Neural cell (in vitro differentiated cells): ENCODE measurements around the gene INPP5D. TPM values are rescaled to one million over a fixed set of nuclear protein-coding genes. Genes with fewer than 3 reads are reported as not detected.

Experiments
- H2AFZ ChIP-seq: fragments of 200-600, 300-800 bp; sonication (generic), shearing (Covaris generic); 2 replicates; pipeline ENCODE4 v1.6.0; 2014; ENCODE audit warnings: low read depth, mild to moderate bottlenecking, antibody characterized with exemption, low read length, moderate library complexity
- H3F3A ChIP-seq: fragments of 200-600 bp; shearing (Covaris generic); 2 replicates; pipeline ENCODE4 v1.6.1; 2016; ENCODE audit warnings: mild to moderate bottlenecking, moderate library complexity, mixed read lengths, antibody characterized with exemption, low read length; ENCODE audit not compliant: insufficient read depth, poor library complexity, severe bottlenecking
- H3K27ac ChIP-seq: fragments of 200-600, 300-800 bp; sonication (generic), shearing (Covaris generic); 2 replicates; pipeline ENCODE4 v1.5.1; 2014; ENCODE audit warnings: mild to moderate bottlenecking, low read length, moderate library complexity
- H3K27me3 ChIP-seq: fragments of 300-800, 200-600 bp; sonication (generic), shearing (Covaris generic); 2 replicates; pipeline ENCODE4 v1.6.0; 2014; ENCODE audit warnings: mild to moderate bottlenecking, low read depth, low read length, moderate library complexity; ENCODE audit not compliant: insufficient read depth
- H3K36me3 ChIP-seq: fragments of 300-800, 200-600 bp; sonication (generic), shearing (Covaris generic); 2 replicates; pipeline ENCODE4 v1.5.1; 2014; ENCODE audit warnings: mild to moderate bottlenecking, antibody characterized with exemption, low read length, moderate library complexity; ENCODE audit not compliant: insufficient read depth
- H3K4me2 ChIP-seq: fragments of 300-800, 200-600 bp; sonication (generic), shearing (Covaris generic); 2 replicates; pipeline ENCODE4 v1.6.0; 2014; ENCODE audit warnings: mild to moderate bottlenecking, low read length
- H3K4me3 ChIP-seq: fragments of 300-800, 200-600 bp; sonication (generic), shearing (Covaris generic); 2 replicates; pipeline ENCODE4 v1.5.1; 2014; ENCODE audit warnings: mild to moderate bottlenecking, low read length, moderate library complexity
- H3K79me2 ChIP-seq: fragments of 200-600 bp; shearing (Covaris generic); replicated peaks from 2 replicates; pipeline ENCODE4 v1.6.0; 2014; ENCODE audit warnings: mild to moderate bottlenecking, low read length, moderate library complexity; ENCODE audit not compliant: insufficient read depth
- H3K9ac ChIP-seq: fragments of 300-800, 200-600 bp; sonication (generic), shearing (Covaris generic); 2 replicates; pipeline ENCODE4 v1.6.1; 2016; ENCODE audit warnings: mild to moderate bottlenecking, low read length, mixed read lengths
- H3K9me2 ChIP-seq: fragments of 200-600 bp; shearing (Covaris generic); 2 replicates; pipeline ENCODE4 v1.6.1; 2016; ENCODE audit warnings: mild to moderate bottlenecking, low read length, mixed read lengths; ENCODE audit not compliant: insufficient read depth
- H3K9me3 ChIP-seq: fragments of 200-600, 300-800 bp; sonication (generic), shearing (Covaris generic); 2 replicates; pipeline ENCODE4 v1.6.1; 2016; ENCODE audit warnings: mild to moderate bottlenecking, mixed run types, low read length, moderate library complexity, mixed read lengths
- H4K20me1 ChIP-seq: fragments of 200-600 bp; shearing (Covaris generic); 2 replicates; pipeline ENCODE4 v1.6.1; 2016; ENCODE audit warnings: mild to moderate bottlenecking, mixed run types; ENCODE audit not compliant: insufficient read depth
- EP300 ChIP-seq: fragments of 450-650 bp; conservative IDR thresholded peaks from 2 replicates; pipeline ENCODE4 v1.6.1; 2014; ENCODE audit warnings: antibody characterized with exemption, mild to moderate bottlenecking, moderate library complexity; ENCODE audit not compliant: poor library complexity, severe bottlenecking
- EZH2 ChIP-seq: fragments of 200-600, 300-800 bp; shearing (Covaris generic), sonication (generic); IDR thresholded peaks from 2 replicates; pipeline ENCODE4 v1.6.1; 2014; ENCODE audit warnings: antibody characterized with exemption, low read length, borderline replicate concordance, mild to moderate bottlenecking; ENCODE audit not compliant: insufficient read depth, poor library complexity, severe bottlenecking
- MXI1 ChIP-seq: fragments of 450-650 bp; conservative IDR thresholded peaks from 2 replicates; pipeline ENCODE4 v1.6.1; 2014; ENCODE audit warnings: antibody characterized with exemption, mild to moderate bottlenecking; ENCODE audit not compliant: poor library complexity, severe bottlenecking
- POLR2AphosphoS5 ChIP-seq: IDR thresholded peaks from 2 replicates; pipeline ENCODE4 v1.6.1; 2012
- RAD21 ChIP-seq: fragments of 450-650 bp; conservative IDR thresholded peaks from 2 replicates; pipeline ENCODE4 v1.6.1; 2014; ENCODE audit warnings: antibody characterized with exemption, mild to moderate bottlenecking, moderate library complexity
- SMC3 ChIP-seq: fragments of 450-650 bp; conservative IDR thresholded peaks from 2 replicates; pipeline ENCODE4 v1.6.1; 2014; ENCODE audit warnings: antibody characterized with exemption, mild to moderate bottlenecking, moderate library complexity; ENCODE audit not compliant: poor library complexity
- TAF1 ChIP-seq: IDR thresholded peaks from 2 replicates; pipeline ENCODE4 v1.6.1; 2012; ENCODE audit warnings: low read depth
- polyA plus RNA-seq: library from polyadenylated mRNA; depleted of rRNA; stranded (reverse); fragments of >200 nt; gene quantifications from 2 replicates; pipeline ENCODE4 v1.2.3, GENCODE V29; 2014
- TF ChIP-seq, protein P1 (sequence below): IDR thresholded peaks from 2 replicates; pipeline ENCODE4 v1.6.1; 2012; ENCODE audit warnings: borderline replicate concordance
- TF ChIP-seq, protein P2 (sequence below): fragments of 450-650 bp; IDR thresholded peaks from 2 replicates; pipeline ENCODE4 v1.5.1; 2014; ENCODE audit warnings: antibody characterized with exemption, mild to moderate bottlenecking, moderate library complexity; ENCODE audit not compliant: poor library complexity, severe bottlenecking

Gene INPP5D
- polyA plus RNA-seq, 1 donor from 2014 or later: not detected

- Histone ChIP-seq H3K79me2 (no peaks in the 10 kb centered on the region), H3K9me3 (no peaks in the 10 kb centered on the region), H3K4me3 (no peak overlapping the region), H3F3A (no peaks in the 10 kb centered on the region), H3K4me2 (no peak overlapping the region), H3K27ac (no peak overlapping the region), H3K9ac (no peak overlapping the region), H3K27me3 (no peaks in the 10 kb centered on the region), H2AFZ (no peak overlapping the region), H3K36me3 (no peaks in the 10 kb centered on the region), H4K20me1 (no peaks in the 10 kb centered on the region), H3K9me2 (no peaks in the 10 kb centered on the region)
- TF ChIP-seq, protein P1, sequence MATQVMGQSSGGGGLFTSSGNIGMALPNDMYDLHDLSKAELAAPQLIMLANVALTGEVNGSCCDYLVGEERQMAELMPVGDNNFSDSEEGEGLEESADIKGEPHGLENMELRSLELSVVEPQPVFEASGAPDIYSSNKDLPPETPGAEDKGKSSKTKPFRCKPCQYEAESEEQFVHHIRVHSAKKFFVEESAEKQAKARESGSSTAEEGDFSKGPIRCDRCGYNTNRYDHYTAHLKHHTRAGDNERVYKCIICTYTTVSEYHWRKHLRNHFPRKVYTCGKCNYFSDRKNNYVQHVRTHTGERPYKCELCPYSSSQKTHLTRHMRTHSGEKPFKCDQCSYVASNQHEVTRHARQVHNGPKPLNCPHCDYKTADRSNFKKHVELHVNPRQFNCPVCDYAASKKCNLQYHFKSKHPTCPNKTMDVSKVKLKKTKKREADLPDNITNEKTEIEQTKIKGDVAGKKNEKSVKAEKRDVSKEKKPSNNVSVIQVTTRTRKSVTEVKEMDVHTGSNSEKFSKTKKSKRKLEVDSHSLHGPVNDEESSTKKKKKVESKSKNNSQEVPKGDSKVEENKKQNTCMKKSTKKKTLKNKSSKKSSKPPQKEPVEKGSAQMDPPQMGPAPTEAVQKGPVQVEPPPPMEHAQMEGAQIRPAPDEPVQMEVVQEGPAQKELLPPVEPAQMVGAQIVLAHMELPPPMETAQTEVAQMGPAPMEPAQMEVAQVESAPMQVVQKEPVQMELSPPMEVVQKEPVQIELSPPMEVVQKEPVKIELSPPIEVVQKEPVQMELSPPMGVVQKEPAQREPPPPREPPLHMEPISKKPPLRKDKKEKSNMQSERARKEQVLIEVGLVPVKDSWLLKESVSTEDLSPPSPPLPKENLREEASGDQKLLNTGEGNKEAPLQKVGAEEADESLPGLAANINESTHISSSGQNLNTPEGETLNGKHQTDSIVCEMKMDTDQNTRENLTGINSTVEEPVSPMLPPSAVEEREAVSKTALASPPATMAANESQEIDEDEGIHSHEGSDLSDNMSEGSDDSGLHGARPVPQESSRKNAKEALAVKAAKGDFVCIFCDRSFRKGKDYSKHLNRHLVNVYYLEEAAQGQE: no peak
- TF ChIP-seq EZH2: no peak
Observed at GRCh38 chr2:233013650-233014049, 46.5 kb upstream of the INPP5D start.

GRCh38 chr2:233015019-233015645 is 45.0 kb upstream of the INPP5D start:
- Histone ChIP-seq H2AFZ (no peak overlapping the region), H4K20me1 (no peaks in the 10 kb centered on the region), H3K4me2 (no peak overlapping the region), H3K4me3 (no peak overlapping the region), H3K9me3 (no peaks in the 10 kb centered on the region), H3K79me2 (no peaks in the 10 kb centered on the region), H3K9me2 (no peaks in the 10 kb centered on the region), H3F3A (no peaks in the 10 kb centered on the region), H3K36me3 (no peaks in the 10 kb centered on the region), H3K27ac (no peak overlapping the region), H3K27me3 (no peaks in the 10 kb centered on the region), H3K9ac (no peak overlapping the region)
- TF ChIP-seq MXI1 (no peak), EZH2 (no peak), TAF1 (no peak), RAD21 (no peak), SMC3 (no peak), POLR2AphosphoS5 (no peak), EP300 (no peak)
- TF ChIP-seq, protein P1: no peak
- TF ChIP-seq, protein P2, sequence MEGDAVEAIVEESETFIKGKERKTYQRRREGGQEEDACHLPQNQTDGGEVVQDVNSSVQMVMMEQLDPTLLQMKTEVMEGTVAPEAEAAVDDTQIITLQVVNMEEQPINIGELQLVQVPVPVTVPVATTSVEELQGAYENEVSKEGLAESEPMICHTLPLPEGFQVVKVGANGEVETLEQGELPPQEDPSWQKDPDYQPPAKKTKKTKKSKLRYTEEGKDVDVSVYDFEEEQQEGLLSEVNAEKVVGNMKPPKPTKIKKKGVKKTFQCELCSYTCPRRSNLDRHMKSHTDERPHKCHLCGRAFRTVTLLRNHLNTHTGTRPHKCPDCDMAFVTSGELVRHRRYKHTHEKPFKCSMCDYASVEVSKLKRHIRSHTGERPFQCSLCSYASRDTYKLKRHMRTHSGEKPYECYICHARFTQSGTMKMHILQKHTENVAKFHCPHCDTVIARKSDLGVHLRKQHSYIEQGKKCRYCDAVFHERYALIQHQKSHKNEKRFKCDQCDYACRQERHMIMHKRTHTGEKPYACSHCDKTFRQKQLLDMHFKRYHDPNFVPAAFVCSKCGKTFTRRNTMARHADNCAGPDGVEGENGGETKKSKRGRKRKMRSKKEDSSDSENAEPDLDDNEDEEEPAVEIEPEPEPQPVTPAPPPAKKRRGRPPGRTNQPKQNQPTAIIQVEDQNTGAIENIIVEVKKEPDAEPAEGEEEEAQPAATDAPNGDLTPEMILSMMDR: no peak
